ENCODE data around the gene ADAM19.

GRCh38 chr5:157484768-157485167, 90.8 kb downstream of the ADAM19 start:
- TF ChIP-seq CTCF (IDR thresholded peaks at IDR 0.05): no peak
- TF ChIP-seq PBX3 (IDR thresholded peaks at IDR 0.05): no peak
- no peak for TF ChIP-seq GABPA (IDR thresholded peaks at IDR 0.05; ENCODE audit: low read depth)
- no peak for TF ChIP-seq GATA2 (CRISPR knock-in tag; IDR thresholded peaks at IDR 0.05)
- no peak for TF ChIP-seq MXI1 (IDR thresholded peaks at IDR 0.05; ENCODE audit: low read depth, low read length)

Measured in SK-N-SH (cell line).